ENCODE measurements around the gene ABHD14A. TPM values are rescaled to one million over a fixed set of nuclear protein-coding genes. Genes with fewer than 3 reads are reported as not detected.

The ABHD14A gene
- total RNA-seq, 5 donors from 2014 or later (not counting 1 experiment from before 2014, with no cell fraction given): 14.3 to 26.5 (median 20.8) TPM

DNA sequence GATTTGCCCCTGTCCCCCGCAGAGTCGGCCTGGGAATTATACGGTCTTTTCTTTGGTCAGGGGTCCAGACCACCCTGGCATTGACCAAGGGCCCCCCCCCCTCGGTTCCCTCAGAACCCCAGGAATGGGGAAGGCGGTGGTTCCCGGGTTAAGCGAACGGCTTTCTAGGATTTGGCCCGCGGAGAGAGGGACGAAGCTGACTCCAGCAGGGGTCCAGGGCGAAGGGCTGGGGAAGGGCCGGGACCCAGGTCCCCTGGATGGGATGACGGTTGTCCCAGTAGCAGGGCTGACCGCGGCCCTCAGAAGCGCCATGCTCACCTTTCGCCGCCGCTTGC, 33.4 kb upstream of the ABHD14A start:
- Mint-ChIP-seq H3K27me3 (no peaks in the 10 kb centered on the region), H3K9me3 (no peaks in the 10 kb centered on the region), H3K4me1 (peaks cover 36 to 41% (median 38%) of the 10 kb centered on the region in 3 donors), H3K27ac (peak overlapping the region; percentile 69 to 70), H3K36me3 (peaks cover 22% of the 10 kb centered on the region), H3K4me3 (peak overlapping the region; percentile 86 to 92 (median 89))
- CTCF ChIA-PET: interaction anchor here in 1 of 2 donors (0.6 to 2.0 kb wide), 12 partner anchors 26 to 272 kb away, joined by 3 to 10 read pairs (median 4); partner anchors contain the start of genes ABHD14B, ACY1, DUSP7 and PCBP4
- Histone ChIP-seq H3K27me3 (replicated peaks in 1 of 2; ENCODE audit: control insufficient read depth in 2 of 2, extremely low read depth in 1 of 2, insufficient read depth in 2 of 2, low read length in 1 of 2) (no peaks in the 10 kb centered on the region), H3K4me3 (ENCODE audit: control insufficient read depth in 1 of 2, extremely low read depth in 1 of 2, low read length in 1 of 2) (peak overlapping the region; percentile 75 to 83), H3K9me3 (no peaks in the 10 kb centered on the region), H3K27ac (ENCODE audit: low read length) (no peak overlapping the region), H3K36me3 (ENCODE audit: control insufficient read depth in 2 of 2, extremely low read depth in 1 of 2, insufficient read depth in 1 of 2, low read length in 1 of 2) (peaks cover 25 to 27% of the 10 kb centered on the region in 2 donors), H3K4me1 (ENCODE audit: control insufficient read depth in 1 of 2, extremely low read depth in 1 of 2, insufficient read depth in 2 of 2, low read length in 2 of 2) (peaks cover 6 to 37% of the 10 kb centered on the region in 2 experiments)
- 0% methylated on average over 15 of the region's 20 CpGs for WGBS (ENCODE audit: insufficient coverage)
- POLR2A ChIA-PET: interaction anchor here in 1 of 2 donors (0.5 to 0.6 kb wide), 2 partner anchors 269 to 626 kb away, joined by 3 to 5 read pairs; no protein-coding TSS in a partner anchor
- ATAC-seq (replicated peaks in 1 of 4) (no peak), DNase-seq (peak in 1 of 35 experiments; percentile 5)

DNA sequence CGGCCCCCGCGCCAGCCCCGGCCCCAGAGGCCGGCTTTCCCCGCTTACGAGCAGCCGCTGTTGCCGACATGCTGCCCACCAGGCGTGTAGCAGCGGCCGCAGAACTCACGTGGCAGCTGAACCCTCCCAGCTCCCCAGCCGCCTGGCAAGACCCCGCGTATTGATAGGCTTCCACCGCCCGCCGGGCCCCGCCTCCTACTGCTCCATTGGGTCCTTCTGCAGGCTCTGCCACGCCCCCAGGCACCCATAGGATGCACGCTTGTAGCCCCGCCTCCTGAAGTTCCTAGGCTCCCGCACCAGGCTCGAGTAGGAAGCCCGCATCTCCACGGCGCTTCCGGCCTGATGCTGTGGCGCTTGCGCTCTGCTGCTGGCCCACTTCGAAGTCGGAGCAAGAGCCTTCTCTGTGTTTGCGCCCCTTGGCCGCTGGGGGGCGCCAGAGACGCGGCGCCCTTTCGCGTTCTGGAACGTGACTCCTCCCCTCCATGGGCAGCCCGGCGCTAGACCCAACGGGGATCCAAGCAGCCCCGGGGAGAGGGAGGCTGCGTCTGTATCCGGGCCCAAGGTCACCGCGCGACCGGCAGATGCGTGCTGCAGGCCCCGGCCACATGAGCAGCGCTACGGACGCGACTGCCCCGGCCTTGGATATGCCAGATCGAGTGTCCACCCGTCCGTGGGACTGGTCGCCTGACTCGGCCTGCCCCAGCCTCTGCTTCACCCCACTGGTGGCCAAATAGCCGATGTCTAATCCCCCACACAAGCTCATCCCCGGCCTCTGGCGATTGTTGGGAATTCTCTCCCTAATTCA, 32.9 kb upstream of the ABHD14A start, which contains the start of the genes PARP3 and RRP9:
Gene PARP3 (plus strand): TSS at position 566 of the 805 bp plus-strand sequence. CDS start 993 bp downstream, outside the sequence.
Gene RRP9 (minus strand): TSS at position 107 of the 805 bp plus-strand sequence. CDS start 37 bp downstream, at position 70.
- DNase-seq (peak; percentile 95 to 100 (median 99)), ATAC-seq (replicated peaks in 1 of 4) (peak; percentile 91 to 95 (median 92))
- Mint-ChIP-seq H3K4me1 (peaks cover 36 to 41% (median 38%) of the 10 kb centered on the region in 3 donors), H3K27ac (peak within 1 kb of the TSS; percentile 85 to 87), H3K4me3 (peak within 1 kb of the TSS; percentile 86 to 92 (median 89)), H3K36me3 (peaks cover 17% of the 10 kb centered on the region), H3K9me3 (no peaks in the 10 kb centered on the region), H3K27me3 (no peaks in the 10 kb centered on the region)
- ChIA-PET POLR2A (interaction anchor here in 1 of 2 donors (0.5 to 0.6 kb wide), 2 partner anchors 270 to 626 kb away, joined by 3 to 5 read pairs; no protein-coding TSS in a partner anchor), CTCF (interaction anchor here (0.6 to 2.0 kb wide), 17 partner anchors 23 to 272 kb away, joined by 3 to 10 read pairs (median 4); partner anchors contain the start of genes ABHD14B (in 2 of the 2), ACY1 (in 1 of the 2), DUSP7 (in 1 of the 2) and PCBP4 (in 1 of the 2))
- peak within 1 kb of the TSS; percentile 75 to 83 for H3K4me3 ChIP-seq (ENCODE audit: control insufficient read depth in 1 of 2, extremely low read depth in 1 of 2, low read length in 1 of 2)
- H3K27ac ChIP-seq (ENCODE audit: low read length): peak within 1 kb of the TSS; percentile 83
- H3K9me3 ChIP-seq: no peaks in the 10 kb centered on the region
- H3K36me3 ChIP-seq (ENCODE audit: control insufficient read depth in 2 of 2, extremely low read depth in 1 of 2, insufficient read depth in 1 of 2, low read length in 1 of 2): peaks cover 19 to 21% of the 10 kb centered on the region in 2 donors
- H3K27me3 ChIP-seq (replicated peaks in 1 of 2; ENCODE audit: control insufficient read depth in 2 of 2, extremely low read depth in 1 of 2, insufficient read depth in 2 of 2, low read length in 1 of 2): no peaks in the 10 kb centered on the region
- WGBS (ENCODE audit: insufficient coverage): under 1% methylated on average over 65 of the region's 67 CpGs
- peaks cover 6 to 37% of the 10 kb centered on the region in 2 experiments for H3K4me1 ChIP-seq (ENCODE audit: control insufficient read depth in 1 of 2, extremely low read depth in 1 of 2, insufficient read depth in 2 of 2, low read length in 2 of 2)

DNA sequence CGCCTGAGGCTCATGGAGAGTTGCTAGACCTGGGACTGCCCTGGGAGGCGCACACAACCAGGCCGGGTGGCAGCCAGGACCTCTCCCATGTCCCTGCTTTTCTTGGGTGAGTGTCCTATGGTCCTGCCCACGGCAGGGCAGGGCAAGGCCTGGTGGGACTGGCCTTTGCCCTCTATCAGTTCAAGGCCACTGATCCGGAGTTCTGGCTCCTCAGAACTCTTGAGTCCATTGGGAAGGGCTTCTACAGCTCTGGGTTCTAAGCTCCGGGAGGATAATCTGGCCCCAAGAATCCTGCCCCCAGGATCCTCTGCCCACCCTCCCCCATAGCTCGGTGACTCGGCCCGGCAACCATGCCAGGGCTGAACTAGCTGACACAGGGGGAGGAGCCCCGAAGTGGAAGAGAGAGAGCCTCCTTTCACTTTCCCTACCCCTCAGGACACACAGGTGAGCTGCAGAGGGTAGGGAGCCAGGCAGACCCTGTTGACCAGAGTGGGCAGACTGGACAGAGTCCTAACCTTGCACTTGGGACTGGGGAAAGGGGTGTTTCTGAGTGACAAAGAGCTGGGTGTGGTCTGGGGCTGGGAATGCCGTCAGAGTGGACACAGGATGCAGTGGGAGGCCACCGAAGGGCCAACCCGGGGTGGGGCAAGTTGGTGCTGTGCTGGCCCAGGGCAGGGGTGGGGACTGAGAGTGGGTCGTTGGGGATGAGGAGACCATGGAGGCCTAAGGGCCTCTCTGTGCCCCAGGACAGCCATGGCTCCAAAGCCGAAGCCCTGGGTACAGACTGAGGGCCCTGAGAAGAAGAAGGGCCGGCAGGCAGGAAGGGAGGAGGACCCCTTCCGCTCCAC, 32.0 kb upstream of the ABHD14A start:
- no peaks in the 10 kb centered on the region for H3K27me3 ChIP-seq (replicated peaks in 1 of 2; ENCODE audit: control insufficient read depth in 2 of 2, extremely low read depth in 1 of 2, insufficient read depth in 2 of 2, low read length in 1 of 2)
- no peaks in the 10 kb centered on the region for H3K27me3 Mint-ChIP-seq
- 57% methylated on average over 11 of the region's 17 CpGs for WGBS (ENCODE audit: insufficient coverage)
- no peaks in the 10 kb centered on the region for H3K9me3 Mint-ChIP-seq
- H3K36me3 Mint-ChIP-seq: peaks cover 9% of the 10 kb centered on the region
- ChIA-PET POLR2A (interaction anchor here in 1 of 2 donors (0.6 kb wide), 1 partner anchor 194 kb away, joined by 9 read pairs; no protein-coding TSS in a partner anchor), CTCF (interaction anchor here (0.6 to 2.0 kb wide), 10 partner anchors 22 to 291 kb away, joined by 3 to 10 read pairs (median 3); partner anchors contain the start of genes ABHD14B (in 2 of the 2), PCBP4 (in 1 of the 2) and RPL29 (in 1 of the 2))
- peak overlapping the region; percentile 66 to 83 for H3K4me3 ChIP-seq (ENCODE audit: control insufficient read depth in 1 of 2, extremely low read depth in 1 of 2, low read length in 1 of 2)
- peak in 30 of 35 experiments; percentile 18 to 62 (median 37) for DNase-seq
- peaks cover 36 to 41% (median 38%) of the 10 kb centered on the region in 3 donors for H3K4me1 Mint-ChIP-seq
- H3K4me3 Mint-ChIP-seq: peak overlapping the region; percentile 86 to 92 (median 89)
- peaks cover 6 to 36% of the 10 kb centered on the region in 2 experiments for H3K4me1 ChIP-seq (ENCODE audit: control insufficient read depth in 1 of 2, extremely low read depth in 1 of 2, insufficient read depth in 2 of 2, low read length in 2 of 2)
- peak overlapping the region; percentile 83 for H3K27ac ChIP-seq (ENCODE audit: low read length)
- H3K9me3 ChIP-seq: no peaks in the 10 kb centered on the region
- ATAC-seq (replicated peaks in 1 of 4): no peak
- peaks cover 11 to 13% of the 10 kb centered on the region in 2 donors for H3K36me3 ChIP-seq (ENCODE audit: control insufficient read depth in 2 of 2, extremely low read depth in 1 of 2, insufficient read depth in 1 of 2, low read length in 1 of 2)
- peak overlapping the region; percentile 85 to 87 for H3K27ac Mint-ChIP-seq

DNA sequence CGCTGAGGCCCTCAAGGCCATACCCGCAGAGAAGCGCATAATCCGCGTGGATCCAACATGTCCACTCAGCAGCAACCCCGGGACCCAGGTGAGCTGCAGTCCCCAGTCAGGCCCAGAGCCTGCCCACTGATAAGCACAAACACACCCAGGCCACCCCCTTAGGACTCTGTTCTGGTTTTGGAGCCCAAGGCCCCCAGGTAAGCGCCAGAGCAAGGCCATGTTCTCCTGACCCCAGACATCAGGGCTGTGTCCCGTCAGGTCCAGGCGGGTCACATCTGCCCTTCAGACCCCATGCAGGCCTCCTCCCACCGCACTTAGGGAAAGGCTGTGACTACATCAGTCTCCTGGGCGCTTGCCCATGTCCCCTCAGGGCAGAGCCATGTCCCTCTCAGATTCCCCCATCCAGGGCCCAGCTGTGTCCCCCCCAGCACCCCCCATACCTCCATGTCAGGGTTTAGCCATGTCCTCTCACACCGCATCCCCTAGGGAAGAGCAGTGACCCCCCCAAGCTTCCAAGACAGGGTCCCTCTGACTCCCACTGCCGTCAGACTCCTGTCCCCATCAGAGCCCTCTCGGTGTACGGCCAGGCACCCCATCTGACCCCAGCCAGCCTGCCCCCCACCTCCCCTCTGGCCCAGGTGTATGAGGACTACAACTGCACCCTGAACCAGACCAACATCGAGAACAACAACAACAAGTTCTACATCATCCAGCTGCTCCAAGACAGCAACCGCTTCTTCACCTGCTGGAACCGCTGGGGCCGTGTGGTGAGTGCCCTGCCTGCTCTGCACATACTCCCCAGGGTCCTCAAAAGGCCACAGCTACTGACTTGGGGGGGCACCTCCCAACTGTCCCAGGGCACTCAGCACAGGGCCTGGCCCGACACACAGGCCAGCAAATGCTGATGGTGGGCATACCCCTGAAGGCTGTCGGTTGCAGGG, 31.1 kb upstream of the ABHD14A start:
- WGBS (ENCODE audit: insufficient coverage): 97% methylated on average over 16 of the region's 21 CpGs
- H3K36me3 ChIP-seq (ENCODE audit: control insufficient read depth in 2 of 2, extremely low read depth in 1 of 2, insufficient read depth in 1 of 2, low read length in 1 of 2): peaks cover 3 to 4% of the 10 kb centered on the region in 2 donors
- Mint-ChIP-seq H3K27me3 (no peaks in the 10 kb centered on the region), H3K4me3 (peak overlapping the region; percentile 21 to 92 (median 37)), H3K27ac (peak overlapping the region in 1 of 2 donors; percentile 87), H3K9me3 (no peaks in the 10 kb centered on the region), H3K4me1 (peaks cover 36 to 41% (median 38%) of the 10 kb centered on the region in 3 donors), H3K36me3 (peaks cover 8% of the 10 kb centered on the region)
- H3K4me3 ChIP-seq (ENCODE audit: control insufficient read depth in 1 of 2, extremely low read depth in 1 of 2, low read length in 1 of 2): no peak overlapping the region
- no peak overlapping the region for H3K27ac ChIP-seq (ENCODE audit: low read length)
- peaks cover 6 to 34% of the 10 kb centered on the region in 2 experiments for H3K4me1 ChIP-seq (ENCODE audit: control insufficient read depth in 1 of 2, extremely low read depth in 1 of 2, insufficient read depth in 2 of 2, low read length in 2 of 2)
- ATAC-seq (replicated peaks in 1 of 4): no peak
- ChIA-PET POLR2A (interaction anchor here in 1 of 2 donors (0.6 kb wide), 1 partner anchor 193 kb away, joined by 9 read pairs; no protein-coding TSS in a partner anchor), CTCF (no interaction called here)
- peak in 1 of 35 experiments; percentile 6 for DNase-seq
- no peaks in the 10 kb centered on the region for H3K27me3 ChIP-seq (replicated peaks in 1 of 2; ENCODE audit: control insufficient read depth in 2 of 2, extremely low read depth in 1 of 2, insufficient read depth in 2 of 2, low read length in 1 of 2)
- H3K9me3 ChIP-seq: no peaks in the 10 kb centered on the region

DNA sequence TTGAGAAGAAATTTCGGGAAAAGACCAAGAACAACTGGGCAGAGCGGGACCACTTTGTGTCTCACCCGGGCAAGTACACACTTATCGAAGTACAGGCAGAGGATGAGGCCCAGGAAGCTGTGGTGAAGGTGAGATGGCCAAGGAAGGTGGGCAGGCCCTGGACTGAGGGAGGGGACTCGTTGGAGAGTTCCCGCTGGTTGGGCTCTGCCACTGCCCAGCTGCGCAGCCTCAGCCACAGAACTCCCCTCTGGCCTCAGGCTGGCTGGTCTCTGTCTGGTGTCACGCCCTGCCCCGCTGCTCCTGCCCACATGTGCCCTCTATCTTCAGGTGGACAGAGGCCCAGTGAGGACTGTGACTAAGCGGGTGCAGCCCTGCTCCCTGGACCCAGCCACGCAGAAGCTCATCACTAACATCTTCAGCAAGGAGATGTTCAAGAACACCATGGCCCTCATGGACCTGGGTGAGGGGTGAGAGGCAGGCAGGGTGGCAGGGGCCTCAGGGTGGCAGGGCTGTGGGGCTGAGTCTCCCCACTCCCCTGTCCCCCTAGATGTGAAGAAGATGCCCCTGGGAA, 30.3 kb upstream of the ABHD14A start:
- Histone ChIP-seq H3K4me3 (ENCODE audit: control insufficient read depth in 1 of 2, extremely low read depth in 1 of 2, low read length in 1 of 2) (no peak overlapping the region), H3K36me3 (ENCODE audit: control insufficient read depth in 2 of 2, extremely low read depth in 1 of 2, insufficient read depth in 1 of 2, low read length in 1 of 2) (no peaks in the 10 kb centered on the region), H3K27ac (ENCODE audit: low read length) (no peak overlapping the region), H3K4me1 (ENCODE audit: control insufficient read depth in 1 of 2, extremely low read depth in 1 of 2, insufficient read depth in 2 of 2, low read length in 2 of 2) (peaks cover 6 to 34% of the 10 kb centered on the region in 2 experiments), H3K9me3 (no peaks in the 10 kb centered on the region), H3K27me3 (replicated peaks in 1 of 2; ENCODE audit: control insufficient read depth in 2 of 2, extremely low read depth in 1 of 2, insufficient read depth in 2 of 2, low read length in 1 of 2) (no peaks in the 10 kb centered on the region)
- Mint-ChIP-seq H3K4me1 (peaks cover 31 to 35% (median 33%) of the 10 kb centered on the region in 3 donors), H3K4me3 (peak overlapping the region in 1 of 3 donors; percentile 37), H3K9me3 (no peaks in the 10 kb centered on the region), H3K27me3 (no peaks in the 10 kb centered on the region), H3K27ac (no peak overlapping the region), H3K36me3 (peaks cover 5% of the 10 kb centered on the region)
- DNase-seq (no peak), ATAC-seq (replicated peaks in 1 of 4) (no peak)
- ChIA-PET CTCF (no interaction called here), POLR2A (no interaction called here)
- 84% methylated on average over 8 of the region's 11 CpGs for WGBS (ENCODE audit: insufficient coverage)

Measured in T-cell (primary cell).